ENCODE data around the gene SLC49A3.

DNA sequence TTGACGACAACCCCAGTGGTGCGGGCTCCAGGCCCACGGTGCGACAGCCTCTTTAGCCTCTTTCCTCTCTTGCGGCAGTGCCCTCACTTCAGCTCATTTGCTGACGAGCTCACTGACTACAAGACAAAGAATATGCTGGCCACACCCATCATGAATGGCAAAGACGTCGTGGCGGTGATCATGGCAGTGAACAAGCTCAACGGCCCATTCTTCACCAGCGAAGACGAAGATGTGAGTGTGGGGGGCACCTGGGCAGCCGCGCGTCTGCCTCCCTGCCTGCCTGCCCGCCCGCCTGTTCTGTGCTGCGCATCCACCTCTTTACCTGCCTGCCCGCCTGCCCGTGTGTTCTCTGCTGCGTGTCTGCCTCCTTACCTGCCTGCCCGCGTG, 54.4 kb downstream of the SLC49A3 start:
- TF ChIP-seq, protein P1, sequence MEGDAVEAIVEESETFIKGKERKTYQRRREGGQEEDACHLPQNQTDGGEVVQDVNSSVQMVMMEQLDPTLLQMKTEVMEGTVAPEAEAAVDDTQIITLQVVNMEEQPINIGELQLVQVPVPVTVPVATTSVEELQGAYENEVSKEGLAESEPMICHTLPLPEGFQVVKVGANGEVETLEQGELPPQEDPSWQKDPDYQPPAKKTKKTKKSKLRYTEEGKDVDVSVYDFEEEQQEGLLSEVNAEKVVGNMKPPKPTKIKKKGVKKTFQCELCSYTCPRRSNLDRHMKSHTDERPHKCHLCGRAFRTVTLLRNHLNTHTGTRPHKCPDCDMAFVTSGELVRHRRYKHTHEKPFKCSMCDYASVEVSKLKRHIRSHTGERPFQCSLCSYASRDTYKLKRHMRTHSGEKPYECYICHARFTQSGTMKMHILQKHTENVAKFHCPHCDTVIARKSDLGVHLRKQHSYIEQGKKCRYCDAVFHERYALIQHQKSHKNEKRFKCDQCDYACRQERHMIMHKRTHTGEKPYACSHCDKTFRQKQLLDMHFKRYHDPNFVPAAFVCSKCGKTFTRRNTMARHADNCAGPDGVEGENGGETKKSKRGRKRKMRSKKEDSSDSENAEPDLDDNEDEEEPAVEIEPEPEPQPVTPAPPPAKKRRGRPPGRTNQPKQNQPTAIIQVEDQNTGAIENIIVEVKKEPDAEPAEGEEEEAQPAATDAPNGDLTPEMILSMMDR (conservative IDR thresholded peaks at IDR 0.05) = no peak
- no peak for TF ChIP-seq EZH2 (IDR thresholded peaks at IDR 0.05; ENCODE audit: low read depth)

Data from PC-9 (cell line).